ENCODE measurements around the gene IQCF2.
"Not testable (repeated sequence)": the region's sequence is repeated elsewhere in the genome, so short reads cannot be mapped to it uniquely, and the experiment has no call there.

The IQCF2 gene

DNA sequence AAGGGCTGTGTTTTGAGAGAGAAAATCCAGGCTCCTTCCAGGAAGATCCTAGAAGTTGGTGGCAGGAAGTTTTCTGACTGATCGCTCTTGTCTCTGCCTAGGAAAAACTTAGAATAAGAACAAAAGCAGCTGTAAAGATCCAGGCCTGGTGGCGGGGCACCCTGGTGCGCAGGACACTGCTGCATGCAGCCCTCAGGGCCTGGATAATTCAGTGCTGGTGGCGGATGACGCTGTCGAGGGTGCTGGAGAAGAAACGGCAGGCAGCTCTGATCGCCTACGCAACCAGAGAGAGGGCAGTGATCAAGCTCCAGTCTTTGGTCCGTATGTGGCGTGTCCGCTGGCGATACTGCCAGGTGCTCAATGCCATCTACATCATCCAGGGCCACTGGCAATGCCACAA is 1.5 kb downstream of the IQCF2 start:
- TF ChIP-seq, protein P1, sequence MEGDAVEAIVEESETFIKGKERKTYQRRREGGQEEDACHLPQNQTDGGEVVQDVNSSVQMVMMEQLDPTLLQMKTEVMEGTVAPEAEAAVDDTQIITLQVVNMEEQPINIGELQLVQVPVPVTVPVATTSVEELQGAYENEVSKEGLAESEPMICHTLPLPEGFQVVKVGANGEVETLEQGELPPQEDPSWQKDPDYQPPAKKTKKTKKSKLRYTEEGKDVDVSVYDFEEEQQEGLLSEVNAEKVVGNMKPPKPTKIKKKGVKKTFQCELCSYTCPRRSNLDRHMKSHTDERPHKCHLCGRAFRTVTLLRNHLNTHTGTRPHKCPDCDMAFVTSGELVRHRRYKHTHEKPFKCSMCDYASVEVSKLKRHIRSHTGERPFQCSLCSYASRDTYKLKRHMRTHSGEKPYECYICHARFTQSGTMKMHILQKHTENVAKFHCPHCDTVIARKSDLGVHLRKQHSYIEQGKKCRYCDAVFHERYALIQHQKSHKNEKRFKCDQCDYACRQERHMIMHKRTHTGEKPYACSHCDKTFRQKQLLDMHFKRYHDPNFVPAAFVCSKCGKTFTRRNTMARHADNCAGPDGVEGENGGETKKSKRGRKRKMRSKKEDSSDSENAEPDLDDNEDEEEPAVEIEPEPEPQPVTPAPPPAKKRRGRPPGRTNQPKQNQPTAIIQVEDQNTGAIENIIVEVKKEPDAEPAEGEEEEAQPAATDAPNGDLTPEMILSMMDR (IDR thresholded peaks at IDR 0.05; ENCODE audit: insufficient read depth, low read depth, low read length, missing control alignments), result no peak
- no peak overlapping the region for H3K4me3 ChIP-seq (ENCODE audit: low read length)
- no peak for DNase-seq (ENCODE audit: low read depth)

GRCh38 chr3:51868896-51869295 is 7.5 kb downstream of the IQCF2 start:
- H3K4me3 ChIP-seq (ENCODE audit: low read length); DNase-seq (ENCODE audit: low read depth): not testable (repeated sequence)

- H3K4me3 ChIP-seq (ENCODE audit: low read length), result no peak overlapping the region
- DNase-seq (ENCODE audit: low read depth), result no peak
- TF ChIP-seq, protein P1 (IDR thresholded peaks at IDR 0.05; ENCODE audit: insufficient read depth, low read depth, low read length, missing control alignments), result no peak
These were observed 7.9 kb downstream of the IQCF2 start for GRCh38 chr3:51869304-51869703.

GRCh38 chr3:51873253-51873766 is 11.9 kb downstream of the IQCF2 start:
- no peak for DNase-seq (ENCODE audit: low read depth)
- H3K4me3 ChIP-seq (ENCODE audit: low read length), result no peak overlapping the region
- TF ChIP-seq, protein P1 (IDR thresholded peaks at IDR 0.05; ENCODE audit: insufficient read depth, low read depth, low read length, missing control alignments), result no peak

GRCh38 chr3:51873876-51874275 is 12.5 kb downstream of the IQCF2 start:
- TF ChIP-seq, protein P1 (IDR thresholded peaks at IDR 0.05; ENCODE audit: insufficient read depth, low read depth, low read length, missing control alignments), result no peak
- no peak for DNase-seq (ENCODE audit: low read depth)
- no peak overlapping the region for H3K4me3 ChIP-seq (ENCODE audit: low read length)

GRCh38 chr3:51874411-51874810 is 13.0 kb downstream of the IQCF2 start:
- DNase-seq (ENCODE audit: low read depth), result no peak
- no peak overlapping the region for H3K4me3 ChIP-seq (ENCODE audit: low read length)
- TF ChIP-seq, protein P1 (IDR thresholded peaks at IDR 0.05; ENCODE audit: insufficient read depth, low read depth, low read length, missing control alignments), result no peak

DNA sequence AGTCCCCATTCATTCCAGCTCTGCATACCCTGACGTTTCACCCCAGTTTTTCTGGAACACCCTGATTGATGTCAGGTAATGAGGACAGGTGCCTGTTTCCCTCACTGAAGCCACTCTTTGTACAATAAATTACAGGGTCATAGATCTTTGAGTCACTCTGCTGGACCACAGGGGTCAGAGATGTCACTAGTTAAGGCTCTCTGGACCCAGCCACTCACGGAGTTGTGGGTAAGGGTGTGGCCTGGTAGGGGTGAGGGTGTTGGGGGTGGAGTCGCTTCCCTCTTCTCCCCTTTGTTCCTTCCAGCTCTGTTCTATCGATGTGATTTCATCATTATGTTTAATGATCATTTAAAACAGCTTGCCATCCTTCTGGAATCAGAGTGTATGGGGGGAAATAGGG is 13.5 kb downstream of the IQCF2 start:
- TF ChIP-seq, protein P1 (IDR thresholded peaks at IDR 0.05; ENCODE audit: insufficient read depth, low read depth, low read length, missing control alignments), result no peak
- no peak for DNase-seq (ENCODE audit: low read depth)
- H3K4me3 ChIP-seq (ENCODE audit: low read length), result no peak overlapping the region
